Measurements from ENCODE around the gene TRMT1. TPM values are rescaled to one million over a fixed set of nuclear protein-coding genes. Genes with fewer than 3 reads are reported as not detected.

Gene TRMT1
- total RNA-seq, 1 donor from 2014 or later: 153 TPM

DNA sequence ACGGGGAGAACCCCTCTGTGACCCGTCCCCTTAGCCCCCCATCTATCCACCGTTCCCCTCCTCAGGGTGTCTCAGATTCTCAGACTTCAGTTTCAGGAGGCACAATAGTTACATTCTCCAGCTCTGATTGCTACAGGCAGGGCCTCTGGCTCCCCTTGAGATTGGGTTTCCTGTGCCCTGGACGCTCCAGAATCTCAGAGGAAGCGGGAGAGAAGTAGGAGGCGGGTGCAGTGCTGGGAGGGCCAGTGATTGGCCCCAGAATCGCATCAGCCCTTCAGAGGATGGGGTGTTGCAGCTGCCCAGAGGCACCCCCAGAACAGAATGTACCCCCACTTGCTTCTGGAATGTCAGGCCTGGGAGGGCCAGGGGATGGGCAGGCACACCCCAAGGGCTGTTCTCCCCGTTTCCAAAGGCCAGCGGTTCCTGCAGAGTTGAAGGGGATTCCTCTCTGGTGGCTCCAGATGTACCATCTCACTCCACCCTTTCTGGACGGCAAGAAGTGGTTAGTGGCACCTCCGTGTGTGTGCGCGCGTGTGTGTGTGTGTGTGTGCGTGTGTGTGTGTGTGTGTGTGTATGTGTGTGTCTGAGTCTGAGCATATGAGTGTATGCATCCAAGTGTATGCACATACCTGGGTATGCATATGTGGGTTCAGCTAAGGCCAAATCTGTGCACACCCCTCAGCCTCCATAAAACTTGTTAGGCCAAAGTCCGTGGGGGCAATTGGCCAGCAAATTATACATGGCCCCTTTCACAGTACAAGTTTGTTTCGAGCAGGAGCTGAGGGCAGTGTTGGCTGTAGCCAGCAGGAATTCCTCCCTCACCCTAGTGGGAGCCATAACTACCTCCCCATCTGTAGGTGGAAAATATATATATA lies 49.4 kb downstream of the TRMT1 start:
- H3K27me3 Mint-ChIP-seq: peaks cover 12% of the 10 kb centered on the region
- H3K4me1 Mint-ChIP-seq: no peaks in the 10 kb centered on the region
- no peak overlapping the region for H3K27ac Mint-ChIP-seq
- DNase-seq: no peak
- H3K9me3 Mint-ChIP-seq: no peaks in the 10 kb centered on the region
- H3K4me3 Mint-ChIP-seq: no peak overlapping the region
- intact Hi-C loops (cut with micrococcal nuclease): no loop called here
- no peaks in the 10 kb centered on the region for H3K36me3 Mint-ChIP-seq (ENCODE audit: low read depth)

DNA sequence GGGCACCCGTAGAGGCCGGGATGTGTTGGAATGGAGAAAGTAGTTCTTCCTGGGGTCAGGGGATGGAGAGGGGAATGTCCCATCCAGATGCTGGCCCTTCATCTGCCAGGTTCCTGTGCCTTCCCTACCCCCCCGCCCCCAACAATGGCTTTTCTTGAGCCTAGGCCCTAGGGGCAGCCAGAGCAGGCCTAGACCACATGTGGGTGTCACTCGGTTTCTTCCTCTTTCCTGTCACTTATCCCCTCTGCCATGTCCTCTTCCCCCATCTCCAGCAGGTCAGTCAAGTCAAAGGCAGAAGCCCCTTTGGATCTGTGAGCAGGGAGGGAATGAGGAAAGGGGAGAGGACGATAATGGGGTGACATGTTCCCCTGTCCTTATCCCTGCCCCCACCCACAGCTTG lies 50.3 kb downstream of the TRMT1 start:
- DNase-seq: no peak
- Mint-ChIP-seq H3K36me3 (ENCODE audit: low read depth) (no peaks in the 10 kb centered on the region), H3K9me3 (no peaks in the 10 kb centered on the region), H3K27me3 (peaks cover 17% of the 10 kb centered on the region), H3K27ac (no peak overlapping the region), H3K4me3 (no peak overlapping the region), H3K4me1 (peaks cover 3% of the 10 kb centered on the region)
- intact Hi-C loops (cut with micrococcal nuclease): no loop called here

DNA sequence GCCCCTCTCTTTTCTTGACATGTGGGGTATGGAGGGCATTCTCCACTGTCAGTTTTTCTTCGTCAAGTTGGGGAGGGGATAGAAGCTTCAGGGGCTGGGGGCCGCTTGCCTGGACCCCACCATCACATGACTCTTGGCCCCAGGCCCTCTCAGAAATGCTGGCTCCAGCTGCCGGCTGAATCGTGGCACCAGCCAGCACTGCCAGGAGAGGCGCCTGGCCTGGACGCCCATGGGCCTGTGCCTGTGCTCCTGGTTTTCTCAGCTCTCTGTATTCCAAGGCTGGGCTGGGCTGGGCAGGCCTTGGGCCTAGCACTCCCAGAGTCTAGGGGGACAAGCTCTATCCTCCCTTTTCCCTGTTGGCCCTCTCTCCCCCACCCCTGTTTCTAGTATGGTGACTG lies 52.4 kb downstream of the TRMT1 start:
- intact Hi-C loops (cut with micrococcal nuclease): no loop called here
- Mint-ChIP-seq H3K9me3 (no peaks in the 10 kb centered on the region), H3K4me1 (peaks cover 5% of the 10 kb centered on the region), H3K27me3 (peaks cover 28% of the 10 kb centered on the region), H3K4me3 (no peak overlapping the region), H3K36me3 (ENCODE audit: low read depth) (no peaks in the 10 kb centered on the region), H3K27ac (no peak overlapping the region)
- no peak for DNase-seq

DNA sequence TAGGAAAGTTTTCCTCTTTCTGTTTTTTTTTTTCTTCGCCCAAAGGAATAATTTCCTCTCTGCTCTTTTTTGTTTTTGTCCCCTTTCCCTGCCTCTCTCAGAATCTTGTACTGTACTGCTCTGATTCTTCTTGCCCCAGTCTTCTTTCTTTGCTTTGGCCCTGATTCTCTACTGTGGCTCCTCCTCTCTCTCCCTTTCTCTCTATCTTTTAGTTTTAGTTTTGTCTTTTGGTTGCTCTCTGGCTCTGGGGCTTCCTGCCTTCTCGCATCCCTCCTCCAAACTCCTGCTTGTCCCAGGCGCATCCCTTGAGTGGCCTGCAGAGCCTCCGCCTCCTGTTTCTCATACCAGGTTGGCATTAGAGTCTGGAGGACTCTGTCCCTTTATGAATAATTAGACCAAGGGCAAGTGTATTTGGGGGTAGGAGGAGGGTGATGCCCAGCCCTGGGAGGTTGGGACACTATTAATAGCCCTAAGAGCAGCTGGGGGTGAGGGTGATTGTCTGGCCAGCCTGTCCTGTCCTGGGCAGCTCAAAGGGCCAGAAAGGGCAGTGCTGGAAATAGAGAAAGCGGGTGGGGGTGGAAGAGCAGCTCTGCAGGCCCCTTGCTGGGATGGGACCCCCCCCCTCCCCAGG lies 53.0 kb downstream of the TRMT1 start:
- Mint-ChIP-seq H3K27me3 (peaks cover 28% of the 10 kb centered on the region), H3K4me3 (no peak overlapping the region), H3K9me3 (no peaks in the 10 kb centered on the region), H3K36me3 (ENCODE audit: low read depth) (no peaks in the 10 kb centered on the region), H3K27ac (no peak overlapping the region), H3K4me1 (peaks cover 5% of the 10 kb centered on the region)
- intact Hi-C loops (cut with micrococcal nuclease): no loop called here
- no peak for DNase-seq

DNA sequence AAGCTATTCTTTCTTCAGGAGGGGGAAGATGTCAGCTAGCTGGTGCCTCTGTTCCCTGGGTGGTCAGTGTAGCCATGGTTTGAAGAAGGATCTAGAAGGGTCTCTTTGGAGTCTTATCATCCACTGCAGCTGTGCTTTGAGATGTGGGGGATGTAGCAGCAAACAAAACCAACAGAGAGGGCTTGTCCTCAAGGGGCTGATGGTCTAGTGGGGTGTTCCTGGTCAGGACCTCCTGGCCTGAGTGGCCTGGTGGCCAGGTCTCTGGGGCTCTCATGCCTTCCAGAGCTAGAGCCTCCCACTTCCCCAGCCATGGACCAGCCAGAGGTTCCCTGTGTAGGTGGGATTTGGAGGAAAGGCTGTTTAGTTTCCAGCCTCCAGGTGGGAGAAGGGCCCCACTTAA lies 54.2 kb downstream of the TRMT1 start:
- no peak overlapping the region for H3K27ac Mint-ChIP-seq
- no peaks in the 10 kb centered on the region for H3K9me3 Mint-ChIP-seq
- no peak overlapping the region for H3K4me3 Mint-ChIP-seq
- H3K4me1 Mint-ChIP-seq: peaks cover 5% of the 10 kb centered on the region
- H3K27me3 Mint-ChIP-seq: peaks cover 28% of the 10 kb centered on the region
- no peaks in the 10 kb centered on the region for H3K36me3 Mint-ChIP-seq (ENCODE audit: low read depth)
- intact Hi-C loops (cut with micrococcal nuclease): no loop called here
- DNase-seq: no peak

DNA sequence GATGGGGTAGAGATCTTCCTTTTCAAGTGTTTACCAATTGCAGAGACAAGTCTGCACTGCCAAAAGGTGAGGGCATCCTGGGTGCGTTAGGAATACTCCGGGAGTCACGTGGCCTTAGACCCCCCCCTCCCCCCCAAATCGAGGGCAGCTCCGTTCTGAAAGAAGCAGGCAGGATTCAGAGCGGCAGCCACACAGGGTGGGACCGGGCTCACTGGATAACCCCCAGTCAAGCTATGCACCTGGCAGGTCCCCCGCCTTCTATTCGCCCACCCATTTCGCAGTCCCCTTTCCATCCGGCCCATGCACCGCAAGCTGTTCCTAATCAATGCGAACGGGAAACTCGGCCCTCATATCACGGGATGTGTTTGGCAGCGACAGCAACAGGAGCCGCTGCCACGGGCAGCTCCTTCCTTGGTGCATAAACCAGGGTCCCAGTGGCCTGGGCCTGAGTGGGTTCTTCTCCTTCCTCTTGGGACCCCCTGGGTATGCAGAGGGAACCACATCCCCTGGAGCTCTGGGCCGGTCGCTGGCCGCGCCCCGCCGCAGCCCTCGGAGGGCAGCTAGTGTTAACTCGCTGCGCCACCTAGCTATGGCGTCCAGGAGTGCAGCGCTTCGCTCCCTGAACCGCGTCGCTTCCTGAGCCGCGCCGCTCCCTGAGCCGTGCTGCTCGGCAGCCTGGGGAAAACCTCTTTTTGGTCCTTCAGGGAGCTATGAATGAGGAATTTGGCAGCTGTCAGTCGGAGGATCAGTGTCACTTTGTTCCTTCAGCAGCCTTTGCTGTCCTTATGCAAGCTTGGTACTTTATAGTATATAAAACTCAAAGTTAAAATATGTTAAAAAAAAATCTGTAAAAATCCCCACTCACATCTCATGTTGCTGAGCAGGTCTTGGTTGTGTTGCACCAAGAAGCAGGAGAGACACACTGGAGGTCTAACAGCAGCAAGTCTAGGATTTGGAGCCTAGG lies 55.3 kb downstream of the TRMT1 start:
- H3K4me1 Mint-ChIP-seq: peaks cover 5% of the 10 kb centered on the region
- peak; percentile 94 for DNase-seq
- intact Hi-C loops (cut with micrococcal nuclease): loop anchor here (1.0 kb wide), 2 partner anchors 78 to 83 kb away; no protein-coding TSS in a partner anchor
- H3K36me3 Mint-ChIP-seq (ENCODE audit: low read depth): no peaks in the 10 kb centered on the region
- H3K4me3 Mint-ChIP-seq: peak overlapping the region; percentile 80
- H3K27me3 Mint-ChIP-seq: peaks cover 28% of the 10 kb centered on the region
- H3K27ac Mint-ChIP-seq: no peak overlapping the region
- H3K9me3 Mint-ChIP-seq: no peaks in the 10 kb centered on the region

DNA sequence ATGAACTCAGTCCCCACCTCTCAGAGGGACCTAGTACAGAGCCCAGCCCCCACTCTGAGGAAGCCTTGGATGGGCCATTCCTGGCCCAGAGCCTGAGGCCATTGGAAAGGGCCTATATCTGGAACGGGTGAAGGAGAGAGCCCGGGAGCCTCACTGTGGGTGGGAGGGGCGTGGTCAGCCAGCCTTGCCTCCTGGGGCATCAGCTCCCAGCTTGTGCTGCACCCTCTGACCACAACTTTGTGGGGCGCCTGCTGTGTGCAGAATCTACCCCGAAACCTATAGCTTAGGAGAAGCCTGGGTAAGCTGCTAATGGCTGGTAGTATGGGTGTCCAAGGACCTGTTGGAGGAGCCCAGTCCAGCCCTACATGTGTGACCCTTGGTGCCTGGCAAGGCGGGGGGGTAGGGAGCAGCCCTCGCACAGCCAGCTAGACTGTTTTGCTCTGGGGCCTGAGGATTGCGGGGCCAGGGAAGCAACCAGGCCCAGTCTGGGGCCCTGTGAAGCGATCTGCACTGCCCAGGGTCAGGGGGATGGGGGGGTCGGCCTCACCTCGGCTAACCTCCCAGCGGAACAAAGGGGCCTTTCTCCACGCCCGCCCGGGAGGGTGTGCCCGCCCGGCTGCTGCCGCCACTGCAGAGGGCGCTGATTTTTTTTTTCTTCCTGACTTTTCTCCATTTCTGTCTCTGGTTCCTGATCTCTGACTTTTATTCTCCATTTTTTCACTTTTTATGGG lies 56.1 kb downstream of the TRMT1 start:
- no peaks in the 10 kb centered on the region for H3K9me3 Mint-ChIP-seq
- no peak overlapping the region for H3K4me3 Mint-ChIP-seq
- no peaks in the 10 kb centered on the region for H3K36me3 Mint-ChIP-seq (ENCODE audit: low read depth)
- H3K27me3 Mint-ChIP-seq: peaks cover 29% of the 10 kb centered on the region
- peaks cover 5% of the 10 kb centered on the region for H3K4me1 Mint-ChIP-seq
- DNase-seq: no peak
- H3K27ac Mint-ChIP-seq: no peak overlapping the region
- intact Hi-C loops (cut with micrococcal nuclease): no loop called here

DNA sequence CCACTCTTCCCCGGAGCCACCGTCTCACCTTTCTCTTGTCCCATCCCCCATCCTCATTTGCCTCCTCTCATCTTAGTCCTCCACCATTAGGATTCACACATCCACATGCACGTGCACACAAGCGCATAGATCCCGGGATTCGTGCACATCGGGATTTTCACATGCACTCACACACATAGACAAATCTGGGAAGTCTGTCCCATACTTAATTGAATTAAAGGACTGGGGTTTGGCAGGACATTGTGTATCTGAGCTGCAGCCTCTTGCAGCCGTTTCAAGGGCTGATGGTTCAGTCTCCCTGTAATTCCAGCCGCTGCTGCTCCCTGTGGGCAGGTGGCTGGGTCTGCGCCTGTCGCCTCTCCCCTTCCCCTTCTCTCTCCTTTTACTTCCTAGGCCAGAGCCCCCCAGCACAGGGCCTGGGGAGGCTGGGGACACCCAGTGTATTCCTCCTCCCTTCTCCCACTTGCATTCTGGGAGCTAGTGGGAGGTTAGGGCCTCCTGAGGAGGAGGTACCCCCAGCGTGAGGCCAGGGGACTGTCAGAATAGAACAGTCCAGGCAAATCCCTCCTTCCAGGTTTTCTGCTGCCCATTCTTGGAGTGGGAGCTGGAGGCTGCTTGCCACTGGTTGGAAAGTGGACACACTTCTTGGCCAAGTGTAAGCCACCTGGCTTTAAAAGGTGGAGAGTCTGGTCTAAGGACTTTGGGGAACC lies 57.4 kb downstream of the TRMT1 start:
- no peaks in the 10 kb centered on the region for H3K9me3 Mint-ChIP-seq
- H3K27ac Mint-ChIP-seq: no peak overlapping the region
- peaks cover 5% of the 10 kb centered on the region for H3K4me1 Mint-ChIP-seq
- DNase-seq: no peak
- H3K36me3 Mint-ChIP-seq (ENCODE audit: low read depth): no peaks in the 10 kb centered on the region
- H3K27me3 Mint-ChIP-seq: peaks cover 29% of the 10 kb centered on the region
- H3K4me3 Mint-ChIP-seq: no peak overlapping the region
- intact Hi-C loops (cut with micrococcal nuclease): no loop called here

DNA sequence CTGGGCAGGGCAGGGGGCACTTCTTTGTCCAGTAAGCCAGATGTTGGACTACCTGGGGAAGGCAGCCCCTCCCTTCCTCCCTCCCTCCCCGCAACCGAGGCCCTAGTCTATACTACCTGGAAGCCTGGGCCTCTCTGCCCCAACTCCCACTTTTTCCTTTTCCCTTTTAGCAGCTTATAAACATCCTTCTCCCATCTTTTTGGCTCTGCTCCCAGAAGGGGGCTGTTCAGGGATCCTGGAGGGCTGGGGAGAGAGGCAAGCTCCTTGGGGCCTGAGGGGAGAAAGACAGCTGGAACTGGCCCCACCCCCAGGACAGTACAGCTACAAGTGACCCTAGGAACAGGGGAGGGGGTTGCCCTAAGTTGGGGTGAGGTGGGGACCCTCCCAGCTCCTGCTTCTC lies 58.8 kb downstream of the TRMT1 start:
- no peaks in the 10 kb centered on the region for H3K9me3 Mint-ChIP-seq
- no peak overlapping the region for H3K27ac Mint-ChIP-seq
- H3K27me3 Mint-ChIP-seq: peaks cover 23% of the 10 kb centered on the region
- no peaks in the 10 kb centered on the region for H3K36me3 Mint-ChIP-seq (ENCODE audit: low read depth)
- H3K4me1 Mint-ChIP-seq: peaks cover 5% of the 10 kb centered on the region
- intact Hi-C loops (cut with micrococcal nuclease): no loop called here
- H3K4me3 Mint-ChIP-seq: no peak overlapping the region
- no peak for DNase-seq

DNA sequence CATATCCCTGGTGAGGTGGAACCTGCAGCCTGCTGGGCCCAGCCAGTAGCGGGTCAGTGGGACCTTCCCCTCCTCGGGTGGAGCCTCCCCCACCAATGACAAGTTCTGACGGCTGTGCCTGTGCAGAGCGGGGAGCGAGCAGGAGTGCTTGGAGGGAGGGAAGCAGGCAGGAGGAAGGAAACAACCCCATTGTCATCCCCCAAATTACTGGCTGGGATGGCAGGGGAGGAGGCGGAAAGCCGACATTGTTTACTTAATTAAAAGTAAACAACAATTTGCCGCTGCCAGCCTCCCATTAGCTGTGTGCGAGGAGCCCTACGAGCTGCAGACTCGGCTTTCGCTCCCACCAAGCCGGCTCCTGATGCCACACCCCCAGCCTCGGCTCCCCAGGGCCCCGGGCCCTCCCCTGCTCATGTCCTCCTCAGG lies 59.4 kb downstream of the TRMT1 start:
- intact Hi-C loops (cut with micrococcal nuclease): no loop called here
- no peak for DNase-seq
- H3K27me3 Mint-ChIP-seq: peaks cover 22% of the 10 kb centered on the region
- H3K4me1 Mint-ChIP-seq: peaks cover 5% of the 10 kb centered on the region
- H3K9me3 Mint-ChIP-seq: no peaks in the 10 kb centered on the region
- H3K4me3 Mint-ChIP-seq: no peak overlapping the region
- H3K27ac Mint-ChIP-seq: no peak overlapping the region
- H3K36me3 Mint-ChIP-seq (ENCODE audit: low read depth): no peaks in the 10 kb centered on the region

DNA sequence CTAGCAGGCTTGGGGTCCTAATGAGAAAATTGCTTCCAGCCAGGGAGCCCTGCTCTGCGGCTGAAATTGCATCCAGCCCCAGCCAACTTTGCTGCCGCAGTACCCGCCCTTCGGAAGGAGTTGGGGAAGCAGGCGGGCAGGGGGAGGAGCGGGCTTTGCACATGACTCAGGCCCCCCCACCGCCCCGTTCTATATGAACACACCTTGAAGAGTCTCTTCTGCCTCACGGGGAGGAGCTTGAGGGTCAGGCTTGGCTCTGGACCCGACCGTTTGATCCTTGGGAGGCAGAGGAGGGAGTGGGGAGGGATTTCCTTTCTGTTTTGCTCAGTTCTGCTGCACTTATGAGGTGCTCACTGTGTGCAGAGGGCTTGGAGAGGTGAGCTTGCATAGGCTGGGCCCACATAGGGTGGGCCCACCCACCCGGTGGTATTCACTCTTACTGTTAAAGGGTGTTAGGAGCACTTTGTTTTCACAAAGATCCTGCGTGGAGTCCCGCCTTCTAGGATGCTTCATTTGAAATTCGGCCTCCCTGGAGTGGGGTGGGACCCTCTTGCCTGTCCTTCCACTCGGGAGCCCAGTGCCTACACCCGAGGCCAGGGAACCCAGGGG lies 60.4 kb downstream of the TRMT1 start:
- Mint-ChIP-seq H3K27me3 (peaks cover 22% of the 10 kb centered on the region), H3K27ac (no peak overlapping the region), H3K4me1 (peaks cover 8% of the 10 kb centered on the region), H3K4me3 (no peak overlapping the region), H3K36me3 (ENCODE audit: low read depth) (no peaks in the 10 kb centered on the region), H3K9me3 (no peaks in the 10 kb centered on the region)
- DNase-seq: no peak
- intact Hi-C loops (cut with micrococcal nuclease): no loop called here

DNA sequence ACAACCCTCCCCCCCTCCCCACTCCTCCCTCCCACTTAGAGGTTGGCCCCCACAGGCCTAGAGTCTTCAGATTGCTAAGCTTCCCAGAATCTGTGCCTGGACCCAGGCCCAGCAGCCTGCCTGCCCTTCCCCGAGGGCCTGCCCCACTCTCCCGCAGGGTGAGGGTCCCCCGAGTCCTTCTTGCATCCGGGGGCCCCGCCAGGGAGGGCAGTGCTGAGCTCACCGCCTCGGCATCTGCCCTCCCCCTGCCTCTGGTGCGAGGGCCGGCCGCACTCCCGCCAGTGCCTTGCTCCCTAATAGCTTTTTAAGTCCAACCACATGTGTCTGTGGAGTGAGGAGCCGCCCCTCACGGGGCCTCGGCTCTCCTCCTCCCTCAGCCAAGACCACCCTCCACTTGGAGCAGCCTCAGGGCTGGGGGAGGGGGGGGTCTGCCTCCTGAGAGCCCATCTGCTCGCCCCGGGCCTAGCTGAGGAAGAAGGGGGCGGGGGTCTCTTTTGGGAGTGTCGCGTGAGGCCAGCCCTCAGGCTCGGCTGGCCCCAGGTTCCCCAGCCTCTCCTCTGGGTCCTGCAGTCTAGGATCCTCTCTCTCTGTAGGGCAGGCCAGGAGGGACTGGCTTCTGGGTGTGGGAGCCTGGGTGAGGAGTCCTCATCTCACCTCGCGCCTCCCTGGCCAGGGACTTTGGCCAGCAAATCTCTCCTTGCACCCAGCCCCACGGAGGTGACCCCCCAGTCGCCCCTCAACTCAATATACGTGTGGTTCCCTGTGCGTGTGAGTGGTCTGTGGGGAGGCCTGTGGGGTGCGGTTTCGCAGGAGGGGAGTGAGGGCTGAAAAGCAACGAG lies 61.1 kb downstream of the TRMT1 start:
- peaks cover 6% of the 10 kb centered on the region for H3K4me1 Mint-ChIP-seq
- DNase-seq: no peak
- no peak overlapping the region for H3K27ac Mint-ChIP-seq
- H3K27me3 Mint-ChIP-seq: peaks cover 19% of the 10 kb centered on the region
- H3K4me3 Mint-ChIP-seq: no peak overlapping the region
- intact Hi-C loops (cut with micrococcal nuclease): no loop called here
- H3K9me3 Mint-ChIP-seq: no peaks in the 10 kb centered on the region
- H3K36me3 Mint-ChIP-seq (ENCODE audit: low read depth): no peaks in the 10 kb centered on the region

Data from activated CD4-positive, alpha-beta T cell treated with anti-CD3 and anti-CD28 coated beads, Interleukin-2, amount 10 ng/mL, durations not matched to agents 24 days and 14 days (primary cell).